Hepatic stellate cell (primary cell): ENCODE data around the gene CDK5RAP2.
A peak's percentile ranks its signal among the peaks of the same experiment; 100 is the strongest.
"Not testable (repeated sequence)": the region's sequence is repeated elsewhere in the genome, so short reads cannot be mapped to it uniquely, and the experiment has no call there.

Source experiments
- DNase-seq: peaks from one replicate; pipeline ENCODE4 v3.0.0; 2011; ENCODE audit warnings: low spot score

CDK5RAP2 gene

DNA sequence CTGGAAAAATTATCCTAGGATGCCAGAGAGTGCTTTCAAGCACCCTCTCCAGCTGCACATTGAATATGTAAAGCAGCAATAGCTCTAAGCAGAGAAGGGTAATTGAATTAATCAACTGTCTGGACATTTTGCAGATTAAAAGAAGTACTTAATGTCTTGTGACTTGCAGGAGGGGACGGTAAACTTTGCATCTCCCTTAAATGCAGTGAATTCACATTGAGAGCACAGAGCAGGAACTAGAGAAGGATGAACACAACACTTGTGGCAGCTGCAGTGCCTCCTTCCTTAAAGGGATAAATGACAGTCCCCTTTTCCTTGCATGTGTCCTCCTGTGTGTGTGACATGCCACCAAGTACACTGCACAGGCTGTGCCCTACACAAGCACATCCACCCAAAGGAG, 7.4 kb upstream of the CDK5RAP2 start:
- DNase-seq: no peak

DNA sequence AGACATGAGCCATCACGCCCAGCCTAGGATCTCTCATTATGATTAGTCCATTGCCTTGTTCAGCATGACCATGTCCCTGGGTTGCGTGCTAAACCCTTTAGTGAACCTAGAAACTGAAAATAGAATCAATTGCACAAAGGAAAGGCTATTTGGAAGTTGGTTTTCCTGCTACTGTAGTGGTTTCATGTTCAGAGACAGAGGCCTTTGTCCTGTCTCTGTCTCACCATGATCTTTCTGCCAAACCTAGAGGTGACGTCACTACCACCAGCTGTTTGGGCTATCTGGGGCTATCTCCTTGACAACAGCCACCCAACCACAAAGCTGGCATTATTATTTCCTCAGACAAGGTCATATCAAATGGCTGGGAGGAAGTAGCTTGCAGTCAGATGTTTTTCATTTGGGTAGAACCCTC, 4.0 kb upstream of the CDK5RAP2 start:
- DNase-seq: peak; percentile 77

DNA sequence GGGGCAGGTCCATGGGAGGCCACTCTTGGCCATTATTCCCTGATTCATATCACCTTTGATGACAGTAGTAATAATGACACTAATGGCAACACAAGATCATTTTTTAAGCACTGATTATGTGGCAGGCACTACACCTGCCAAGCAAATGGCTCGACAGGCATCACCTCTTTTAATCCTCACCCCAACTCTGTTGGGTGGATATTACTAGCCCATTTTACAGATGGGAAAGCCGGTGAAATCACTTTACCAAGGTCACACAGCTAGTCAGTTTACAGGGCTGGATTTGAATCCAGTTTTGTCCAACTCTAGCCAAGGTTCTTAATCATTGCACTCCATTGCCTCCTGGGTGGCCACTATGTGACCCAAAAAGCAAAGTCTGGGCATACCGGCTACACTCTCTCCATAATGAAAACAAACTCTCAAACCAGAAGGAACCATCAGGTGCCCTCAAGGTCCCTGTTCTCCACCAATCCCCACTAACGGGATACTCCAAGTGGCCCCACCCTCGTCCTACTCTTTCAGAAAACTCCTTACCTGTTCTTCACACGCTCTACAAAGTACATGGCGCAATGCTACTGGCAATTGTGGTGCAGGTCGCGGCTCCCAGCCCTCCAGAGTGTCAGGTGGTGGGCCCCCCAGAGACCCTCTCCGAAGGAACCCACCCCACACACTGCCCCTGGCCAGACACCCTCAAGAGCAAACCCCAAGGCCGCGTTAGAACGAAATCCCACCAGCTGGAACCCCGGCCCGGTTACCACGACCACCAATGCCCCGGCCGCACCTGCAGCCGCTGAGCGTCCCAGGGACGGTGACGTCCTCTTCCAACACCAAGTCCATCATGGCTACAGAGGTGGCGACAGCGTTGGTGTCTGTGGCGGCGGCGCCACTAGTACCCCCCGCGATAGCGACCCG, 572 bp downstream of the CDK5RAP2 start:
- peak; percentile 36 for DNase-seq

DNA sequence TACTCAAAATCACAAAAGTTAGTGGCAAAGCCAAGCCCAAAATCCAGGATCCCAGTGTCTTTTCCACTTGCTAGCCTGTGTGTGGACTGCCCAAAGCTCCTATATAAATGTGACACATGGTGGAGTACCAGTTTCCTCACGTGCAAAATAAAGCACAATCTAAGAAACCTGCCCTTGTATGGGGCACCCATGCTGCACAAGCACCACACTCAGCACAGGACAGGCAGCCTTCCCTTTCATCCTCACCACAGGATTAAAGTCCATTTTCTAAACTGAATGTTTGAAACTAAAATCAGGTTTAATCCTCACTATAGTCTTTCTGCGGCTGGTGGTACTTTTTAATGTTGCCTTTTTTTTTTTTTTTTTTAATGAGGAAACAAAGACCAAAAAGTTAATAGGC, 5.5 kb downstream of the CDK5RAP2 start:
- DNase-seq: no peak

DNA sequence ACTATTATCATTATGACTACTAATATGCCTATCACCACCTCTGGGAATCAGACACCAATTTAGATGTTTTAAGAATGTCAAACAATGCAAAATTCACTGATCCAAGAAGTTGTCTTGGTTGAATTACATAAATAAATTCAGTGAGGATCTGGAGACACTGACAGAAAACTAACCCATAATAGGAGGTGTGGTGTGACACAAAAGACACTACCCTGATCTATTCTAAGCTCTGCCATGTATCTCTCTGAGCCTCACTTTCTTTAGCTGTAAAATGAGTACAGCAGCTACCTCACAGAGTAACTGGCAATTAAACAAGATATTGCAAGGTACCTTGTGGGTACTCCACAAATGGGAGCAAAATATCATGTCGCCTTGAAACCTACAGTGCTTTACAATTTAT, 7.5 kb downstream of the CDK5RAP2 start:
- no peak for DNase-seq

DNA sequence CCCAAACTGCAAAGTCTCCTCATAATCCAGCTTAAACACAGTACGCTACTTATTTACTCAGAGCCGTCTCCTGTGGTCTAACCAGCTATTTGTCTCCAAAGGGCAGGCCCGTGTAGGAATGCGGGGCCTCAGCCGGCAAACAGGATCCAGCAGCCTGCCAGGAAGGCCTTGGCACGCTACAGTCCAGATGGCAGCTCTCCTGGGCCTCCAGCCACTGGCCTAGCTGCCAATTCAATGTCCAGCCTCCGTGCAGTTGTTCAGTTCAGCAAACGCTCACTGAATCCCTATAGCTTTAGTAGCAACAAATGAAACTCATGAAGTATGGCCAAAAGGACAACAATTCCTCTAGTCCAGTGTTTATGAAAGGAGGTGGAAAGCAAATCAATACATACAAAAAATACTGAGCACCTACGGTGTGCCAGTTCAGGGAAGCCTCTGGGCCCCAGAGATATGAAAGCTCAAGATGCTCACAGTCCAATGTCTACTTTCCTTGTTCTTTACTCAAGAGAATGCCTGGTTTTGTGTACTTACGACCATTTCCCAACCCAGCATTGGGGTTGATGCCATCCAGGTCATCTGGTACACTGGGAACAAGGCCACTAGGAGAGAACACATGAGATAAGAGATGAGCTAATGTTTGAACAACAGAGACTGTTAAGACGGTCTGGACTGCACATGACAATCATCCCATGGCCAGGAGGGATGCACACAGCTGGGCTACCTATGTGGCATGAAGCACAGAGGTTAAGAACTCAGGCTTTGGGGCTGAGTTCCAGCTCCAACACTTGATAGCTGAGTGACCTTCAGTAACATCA, 8.3 kb downstream of the CDK5RAP2 start:
- no peak for DNase-seq

DNA sequence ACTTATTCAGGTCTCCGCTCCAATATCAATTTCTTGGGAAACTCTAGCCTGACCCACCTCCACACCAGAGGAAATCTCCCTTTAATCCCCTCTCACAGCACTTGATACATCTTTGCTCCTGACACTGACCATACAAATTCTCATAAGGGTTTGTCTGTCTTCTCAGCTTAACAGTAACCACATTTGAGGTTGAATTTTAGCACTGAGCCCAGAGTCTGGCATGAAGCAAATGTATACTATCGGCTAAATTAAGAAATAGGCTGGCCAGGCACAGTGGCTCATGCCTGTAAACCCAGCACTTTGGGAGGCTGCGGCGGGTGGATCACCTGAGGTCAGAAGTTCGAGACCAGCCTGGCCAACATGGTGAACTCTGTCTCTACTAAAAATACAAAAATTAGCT, 9.7 kb downstream of the CDK5RAP2 start:
- DNase-seq: no peak

DNA sequence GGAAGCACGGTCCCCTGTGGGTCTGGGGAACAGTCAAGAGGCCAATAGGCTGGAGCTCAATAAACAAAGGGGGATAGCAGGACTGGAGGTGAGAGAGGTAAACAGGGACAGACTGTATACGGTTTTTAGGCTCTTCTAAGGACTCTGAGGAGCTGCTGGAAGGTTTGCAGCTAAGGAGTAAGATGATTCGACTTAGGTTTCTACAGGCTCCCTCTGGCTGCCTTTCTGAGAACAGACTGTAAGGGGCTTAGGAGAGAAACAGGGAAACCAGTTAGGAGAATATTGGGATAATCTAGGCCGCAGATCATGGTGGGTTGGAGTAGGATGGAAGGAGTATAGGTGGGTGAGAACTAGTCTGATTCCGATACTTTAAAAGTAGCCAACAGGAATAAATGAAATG, 10.4 kb downstream of the CDK5RAP2 start:
- DNase-seq: no peak

DNA sequence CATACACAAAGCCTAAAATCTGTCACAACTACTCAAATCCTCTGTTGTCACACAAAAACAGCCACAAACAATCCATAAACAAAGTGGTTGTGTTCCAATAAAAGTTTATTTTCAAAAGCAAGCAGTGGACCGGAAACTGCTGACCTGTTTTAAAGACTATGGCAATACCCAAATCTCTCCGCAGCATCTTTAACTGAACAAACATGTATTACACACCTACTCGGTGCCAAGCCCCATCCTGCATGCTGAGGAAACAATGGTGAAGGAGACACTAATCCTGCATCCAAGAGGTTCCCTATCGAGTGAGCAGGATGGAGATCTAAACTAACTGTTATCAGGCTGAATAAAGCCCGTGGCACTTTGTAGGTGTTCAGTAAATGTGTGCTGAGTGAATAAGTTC, 11.2 kb downstream of the CDK5RAP2 start:
- DNase-seq: no peak

DNA sequence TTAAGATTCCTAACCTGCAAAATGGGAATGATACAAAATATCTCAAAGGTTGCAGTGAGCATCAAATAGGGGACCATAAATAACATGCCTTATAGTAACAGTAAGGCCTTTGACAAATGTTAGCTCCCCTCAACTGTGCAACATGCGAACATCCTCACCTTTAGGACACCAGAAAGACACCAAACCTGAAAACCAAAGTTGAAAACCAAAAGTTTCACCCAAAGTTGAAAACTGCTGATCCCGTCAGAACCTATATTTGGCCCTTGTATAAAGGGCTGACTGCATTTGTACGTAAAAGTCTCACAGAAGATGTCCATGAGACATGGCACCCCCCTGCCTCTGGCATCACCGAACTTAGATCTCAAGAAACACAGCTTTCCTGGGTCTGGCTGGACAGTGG, 12.1 kb downstream of the CDK5RAP2 start:
- no peak for DNase-seq

DNA sequence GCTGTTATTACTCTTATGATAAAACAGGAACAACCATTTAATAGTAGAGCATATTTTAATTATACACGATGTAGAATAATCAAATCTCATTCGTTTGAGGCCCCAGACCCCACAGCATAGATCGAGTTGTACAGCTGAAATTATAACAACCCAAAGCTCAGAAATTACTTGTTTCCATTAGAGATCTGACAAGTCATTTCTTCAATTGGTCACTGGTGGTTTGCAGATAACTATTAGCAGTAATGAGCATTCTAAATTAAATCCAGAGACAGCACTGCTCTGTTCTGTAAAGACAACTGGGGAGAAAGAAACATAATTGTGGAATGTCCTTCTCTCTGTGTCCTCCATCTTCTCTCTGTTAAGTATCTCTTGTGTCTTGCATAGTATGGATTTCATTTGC, 12.9 kb downstream of the CDK5RAP2 start:
- no peak for DNase-seq

DNA sequence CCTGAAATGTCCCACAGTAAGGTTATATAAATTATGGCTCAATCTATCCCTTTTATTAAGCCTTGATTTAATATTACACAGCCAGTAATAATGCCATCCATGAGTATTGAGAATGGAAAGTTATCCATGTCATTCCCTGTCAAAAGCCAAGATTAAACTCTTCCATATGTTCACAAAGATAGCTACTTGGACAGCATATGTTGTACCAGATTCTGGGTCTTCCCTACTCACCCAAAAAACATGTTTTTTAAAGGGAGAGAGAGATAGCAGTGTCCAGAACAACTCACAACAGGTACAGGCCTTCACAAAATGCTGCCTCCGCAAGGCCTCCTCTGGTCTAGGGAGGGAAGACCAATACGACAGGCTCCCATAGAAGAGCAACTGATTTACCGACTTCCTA, 15.4 kb downstream of the CDK5RAP2 start:
- DNase-seq: no peak

DNA sequence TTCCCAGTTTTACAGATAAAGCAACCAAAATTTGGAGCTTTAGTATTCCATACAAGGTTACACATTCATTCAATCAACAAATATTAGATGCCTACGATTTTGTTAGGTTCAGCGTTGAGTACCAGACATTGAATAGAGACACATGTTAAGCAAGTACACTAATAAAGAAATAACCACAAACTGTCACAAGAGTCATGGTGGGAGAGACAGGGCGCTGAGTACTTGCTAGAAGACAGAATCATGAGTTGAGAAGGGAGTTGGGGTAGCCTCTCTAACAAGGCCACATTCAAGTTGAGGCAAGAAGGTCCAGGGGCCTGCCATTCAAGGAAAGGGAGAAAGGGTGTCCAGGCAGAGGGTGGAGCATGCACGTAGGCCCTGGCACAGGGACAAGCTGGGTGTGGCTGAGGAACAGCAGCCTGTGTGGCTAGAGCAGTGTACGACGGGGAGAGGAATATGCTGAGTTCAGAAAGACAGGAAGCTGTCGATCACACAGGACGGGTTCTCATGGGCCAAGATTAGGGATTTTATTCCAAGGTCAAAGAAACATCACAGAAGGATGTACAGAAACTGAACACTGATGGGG, 17.0 kb downstream of the CDK5RAP2 start:
- DNase-seq: no peak

DNA sequence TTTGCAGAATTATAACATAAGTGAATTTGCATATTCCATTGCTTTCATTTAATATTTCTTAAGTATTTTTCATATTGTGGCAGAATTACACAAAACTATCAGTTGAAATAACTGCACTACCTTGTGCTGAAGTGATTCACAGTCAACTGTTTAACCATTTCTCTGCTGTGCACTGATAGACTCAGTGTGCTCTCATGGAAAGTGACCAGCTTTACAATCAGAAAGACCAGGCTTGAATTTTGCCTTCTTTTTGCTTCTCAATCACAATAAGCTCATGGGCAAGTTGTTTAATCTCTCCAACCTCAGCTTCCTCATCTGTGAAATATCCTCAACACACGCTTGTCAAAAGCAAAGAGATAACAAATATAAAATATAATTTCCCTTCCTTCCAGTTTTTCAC, 18.3 kb downstream of the CDK5RAP2 start:
- DNase-seq: no peak

DNA sequence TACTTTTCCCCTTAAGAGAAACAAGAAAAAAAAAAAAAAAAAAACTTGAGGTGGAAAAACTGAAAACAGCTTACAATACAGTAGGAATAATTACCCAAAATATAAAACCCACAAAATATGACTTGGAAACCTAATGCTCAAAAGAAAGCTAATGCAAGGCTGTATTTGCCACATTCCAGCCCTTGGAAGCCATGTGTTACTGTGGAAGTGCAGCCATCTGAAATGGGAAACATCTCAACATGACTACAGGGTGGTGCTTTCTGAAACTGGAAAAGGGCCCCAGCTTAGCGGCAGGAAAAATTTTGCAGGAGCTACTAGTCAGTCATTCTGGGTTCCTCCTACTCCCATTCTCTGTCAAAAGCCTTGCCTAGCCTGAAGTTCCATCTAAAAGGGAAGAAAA, 20.4 kb downstream of the CDK5RAP2 start:
- no peak for DNase-seq

DNA sequence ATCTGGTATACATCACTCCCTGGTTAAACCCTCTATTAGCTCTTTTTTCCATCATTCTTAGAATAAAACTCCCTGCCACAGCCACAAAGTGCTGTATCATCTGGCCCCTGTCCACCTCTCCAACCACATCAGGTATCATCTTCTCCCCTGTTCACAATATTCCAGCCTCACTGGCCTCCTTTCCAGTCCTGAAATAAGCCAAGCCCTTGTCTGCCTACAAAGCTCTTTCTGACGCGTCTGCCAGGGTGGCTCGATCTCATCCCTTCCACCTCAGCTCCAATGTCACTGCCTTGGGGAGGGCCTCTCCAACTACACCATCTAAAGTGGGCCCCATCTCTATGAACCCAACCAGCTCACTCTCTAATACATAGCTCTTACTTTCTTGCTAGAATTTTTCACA, 21.5 kb downstream of the CDK5RAP2 start:
- DNase-seq: no peak

DNA sequence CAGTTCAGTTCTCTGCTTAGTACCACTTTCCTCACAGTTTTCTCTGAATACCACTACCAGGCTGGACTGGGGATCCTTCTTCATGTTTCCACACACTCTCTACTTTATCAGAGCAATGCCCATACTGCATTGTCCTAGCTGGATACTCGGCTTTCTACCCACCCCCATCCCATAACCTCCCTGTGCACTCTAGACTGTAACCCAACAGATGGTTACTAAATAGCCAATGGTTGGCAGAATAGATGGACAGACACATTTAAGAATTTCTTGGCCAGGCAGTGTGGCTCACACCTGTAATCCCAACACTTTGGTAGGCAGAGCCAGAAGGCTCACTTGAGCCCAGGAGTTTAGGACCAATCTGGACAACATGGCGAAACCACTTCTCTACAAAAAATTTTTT, 22.8 kb downstream of the CDK5RAP2 start:
- DNase-seq: no peak

DNA sequence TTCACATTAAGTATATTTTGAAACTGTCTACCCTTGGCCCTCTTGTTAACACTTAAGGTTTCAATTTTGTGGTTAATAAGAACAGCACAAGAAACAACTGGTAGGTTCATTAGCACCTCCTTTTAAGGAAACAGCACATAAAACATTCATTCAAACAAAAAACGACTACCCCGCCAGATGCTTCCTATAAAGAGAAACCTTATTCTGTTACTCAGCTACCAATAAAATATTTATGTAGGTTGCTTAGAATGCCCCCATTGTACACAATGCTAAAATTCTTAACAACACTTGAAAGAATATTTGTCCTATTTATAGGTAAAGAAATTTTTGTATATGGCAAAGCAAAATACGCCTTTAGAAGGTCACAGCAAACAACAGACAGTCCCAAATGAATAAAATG, 23.2 kb downstream of the CDK5RAP2 start:
- no peak for DNase-seq

DNA sequence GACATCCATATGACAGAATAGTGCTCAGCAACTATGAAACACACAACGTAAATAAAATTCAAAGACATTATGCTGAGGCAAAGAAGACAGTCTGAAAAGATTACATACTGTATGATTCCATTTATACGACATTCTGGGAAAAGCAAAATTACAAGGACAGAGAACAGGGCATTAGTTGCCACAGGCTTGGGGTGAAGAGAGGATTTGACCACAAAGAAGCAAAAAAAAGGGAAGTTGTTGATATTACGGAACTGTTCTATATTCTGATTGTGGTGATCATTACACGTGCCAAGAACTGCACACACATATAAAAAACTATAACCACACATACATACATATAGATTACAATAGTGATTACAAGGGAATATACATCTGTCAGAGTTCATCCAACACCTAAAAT, 24.1 kb downstream of the CDK5RAP2 start:
- no peak for DNase-seq

DNA sequence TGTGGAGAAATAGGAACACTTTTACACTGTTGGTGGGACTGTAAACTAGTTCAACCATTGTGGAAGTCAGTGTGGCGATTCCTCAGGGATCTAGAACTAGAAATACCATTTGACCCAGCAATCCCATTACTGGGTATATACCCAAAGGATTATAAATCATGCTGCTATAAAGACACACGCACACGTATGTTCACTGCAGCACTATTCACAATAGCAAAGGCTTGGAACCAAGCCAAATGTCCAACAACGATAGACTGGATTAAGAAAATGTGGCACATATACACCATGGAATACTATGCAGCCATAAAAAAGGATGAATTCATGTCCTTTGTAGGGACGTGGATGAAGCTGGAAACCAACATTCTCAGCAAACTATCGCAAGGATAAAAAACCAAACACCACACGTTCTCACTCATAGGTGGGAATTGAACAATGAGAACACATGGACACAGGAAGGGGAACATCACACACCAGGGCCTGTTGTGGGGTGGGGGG, 27.7 kb downstream of the CDK5RAP2 start:
- not testable (repeated sequence) for DNase-seq

DNA sequence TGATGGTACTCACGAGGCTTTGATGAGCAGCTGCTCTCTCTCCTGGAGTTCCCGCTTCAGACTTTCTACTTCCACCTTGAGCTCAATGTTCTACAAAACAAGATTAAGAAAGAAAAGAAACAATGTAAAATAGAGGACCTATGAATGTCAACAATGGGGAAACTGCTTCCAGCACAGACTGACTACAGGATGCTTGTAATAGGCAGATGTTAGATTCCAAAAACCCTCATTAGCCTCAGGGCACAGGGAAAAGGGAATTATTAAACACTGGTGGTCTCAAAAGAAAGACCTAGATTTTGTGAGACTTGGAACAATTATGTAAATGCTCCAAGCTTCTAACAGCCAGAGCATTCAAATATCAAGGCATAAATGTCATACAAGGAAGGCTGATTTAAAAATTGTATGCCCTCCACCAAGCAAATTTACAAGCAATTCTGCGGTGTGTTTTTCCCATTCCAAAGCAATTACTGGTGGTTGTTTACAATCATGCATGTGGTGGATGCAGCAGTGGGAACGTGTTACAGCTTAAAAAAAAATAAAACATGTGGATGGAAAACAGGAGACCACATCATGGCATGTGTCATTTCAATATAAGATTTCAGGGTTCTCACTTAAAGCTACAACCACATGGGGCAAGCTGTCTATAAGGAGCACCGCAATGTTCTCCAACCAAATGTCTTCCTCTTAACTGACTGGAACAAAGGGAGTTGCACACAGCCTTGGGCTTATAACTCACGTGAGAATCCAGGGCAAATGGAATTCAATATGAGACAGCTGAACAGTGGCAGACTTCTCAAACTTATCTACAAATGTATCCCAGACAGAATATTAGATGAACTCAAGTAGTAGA, 34.0 kb downstream of the CDK5RAP2 start:
- DNase-seq: no peak

DNA sequence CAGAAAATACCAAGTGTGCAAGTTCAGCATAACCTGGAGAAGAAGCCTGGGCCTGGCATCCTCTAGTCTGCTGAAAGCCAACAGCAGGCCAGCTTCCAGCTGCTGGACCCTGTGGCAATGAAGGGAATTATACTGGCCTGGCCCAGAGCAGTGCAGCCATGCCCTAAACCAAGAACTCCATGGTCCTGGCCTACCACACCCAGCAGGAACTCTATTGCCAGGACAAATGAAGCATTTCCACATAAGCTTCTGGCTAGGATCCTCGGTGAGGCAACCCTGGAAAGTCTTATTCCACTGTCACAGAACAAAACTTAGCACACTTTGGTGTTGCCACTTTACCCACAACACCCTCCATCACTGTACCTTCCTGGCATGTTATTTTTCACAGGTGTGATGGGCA, 35.5 kb downstream of the CDK5RAP2 start:
- no peak for DNase-seq
